ENCODE measurements around the gene VOPP1. TPM values are rescaled to one million over a fixed set of nuclear protein-coding genes. Genes with fewer than 3 reads are reported as not detected.
"Not testable (repeated sequence)": the region's sequence is repeated elsewhere in the genome, so short reads cannot be mapped to it uniquely, and the experiment has no call there.

The VOPP1 gene
- total and polyA plus RNA-seq, 2 of the 13 experiments (the other 11 are each of a cell fraction or from before 2014, with no cell fraction given): 21.8 to 55.3 TPM

DNA sequence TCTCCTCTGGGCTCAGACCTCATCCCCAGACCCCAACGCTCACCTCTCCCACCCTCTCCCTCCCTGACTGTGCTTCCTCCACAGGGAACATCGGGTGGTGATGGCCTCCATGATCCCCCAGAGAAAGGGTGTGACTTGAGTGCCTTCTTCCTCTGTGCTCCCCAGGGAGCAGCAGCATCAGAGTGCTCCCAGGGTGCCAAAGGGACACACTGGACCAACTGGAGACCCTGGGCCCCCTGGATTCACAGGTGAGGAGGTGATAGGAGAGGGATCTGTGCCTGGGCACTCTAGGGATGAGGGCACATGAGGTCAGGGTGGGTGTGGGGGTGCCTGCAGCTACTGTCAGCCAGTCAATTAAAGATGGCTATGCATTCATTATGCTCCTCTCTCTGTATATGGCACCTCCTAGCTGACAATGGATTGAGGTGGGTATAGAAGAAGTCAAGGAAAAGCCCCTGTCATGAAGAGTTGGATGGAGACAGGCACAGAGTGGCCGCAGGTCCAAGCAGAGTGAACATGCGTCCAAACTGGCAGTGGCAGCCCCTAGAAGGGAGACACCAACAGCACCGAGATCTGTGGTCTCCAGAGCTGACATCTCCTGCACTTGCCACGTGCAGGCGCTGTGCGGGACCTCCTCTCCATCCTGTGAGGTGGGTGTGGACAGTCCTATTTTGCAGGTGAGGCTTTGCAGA, 15.5 kb upstream of the VOPP1 start:
- H3K36me3 ChIP-seq (replicated peaks in 1 of 2; ENCODE audit: control insufficient read depth in 1 of 2, insufficient read depth in 2 of 2, low read length in 2 of 2): no peaks in the 10 kb centered on the region
- peaks cover 0 to 14% of the 10 kb centered on the region in 2 experiments; a peak in 2 of 5 replicates for H3K27me3 ChIP-seq (ENCODE audit: control insufficient read depth in 1 of 2, insufficient read depth in 2 of 2, low read length in 2 of 2)
- ChIA-PET CTCF (ENCODE audit: low intra/inter-chr PET ratio, low total read pairs) (no interaction called here), POLR2A (no interaction called here)
- H3K9ac ChIP-seq (ENCODE audit: insufficient read depth, low read depth, low read length): no peak overlapping the region
- H3K4me3 ChIP-seq (replicated peaks in 1 of 3; ENCODE audit: insufficient read depth in 1 of 3, low read depth in 2 of 3, low read length in 3 of 3): no peak overlapping the region
- no peaks in the 10 kb centered on the region for H4K20me1 ChIP-seq (ENCODE audit: insufficient read depth, low read length)
- no peaks in the 10 kb centered on the region for H3K79me2 ChIP-seq (ENCODE audit: insufficient read depth, low read length)
- 17% methylated on average over 8 of the region's 8 CpGs for WGBS (ENCODE audit: low lambda C conversion rate)
- H2AFZ ChIP-seq (ENCODE audit: low read length): no peak overlapping the region
- no peaks in the 10 kb centered on the region for H3K9me3 ChIP-seq (ENCODE audit: low read length)
- no peak overlapping the region for H3K4me2 ChIP-seq (ENCODE audit: low read depth, low read length)
- TF ChIP-seq NR3C1 (CRISPR knock-in tag; IDR thresholded peaks at IDR 0.05) (no peak), GATAD2A (CRISPR knock-in tag; IDR thresholded peaks at IDR 0.05) (no peak), YEATS2 (CRISPR knock-in tag; IDR thresholded peaks at IDR 0.05; ENCODE audit: borderline replicate concordance) (no peak), ZFY (CRISPR knock-in tag; IDR thresholded peaks at IDR 0.05) (no peak), AGO1 (IDR thresholded peaks at IDR 0.05; ENCODE audit: low read depth, low read length, poor library complexity, severe bottlenecking) (no peak), CAMTA2 (CRISPR knock-in tag; IDR thresholded peaks at IDR 0.05; ENCODE audit: borderline replicate concordance) (no peak)
- TF ChIP-seq, protein P1, sequence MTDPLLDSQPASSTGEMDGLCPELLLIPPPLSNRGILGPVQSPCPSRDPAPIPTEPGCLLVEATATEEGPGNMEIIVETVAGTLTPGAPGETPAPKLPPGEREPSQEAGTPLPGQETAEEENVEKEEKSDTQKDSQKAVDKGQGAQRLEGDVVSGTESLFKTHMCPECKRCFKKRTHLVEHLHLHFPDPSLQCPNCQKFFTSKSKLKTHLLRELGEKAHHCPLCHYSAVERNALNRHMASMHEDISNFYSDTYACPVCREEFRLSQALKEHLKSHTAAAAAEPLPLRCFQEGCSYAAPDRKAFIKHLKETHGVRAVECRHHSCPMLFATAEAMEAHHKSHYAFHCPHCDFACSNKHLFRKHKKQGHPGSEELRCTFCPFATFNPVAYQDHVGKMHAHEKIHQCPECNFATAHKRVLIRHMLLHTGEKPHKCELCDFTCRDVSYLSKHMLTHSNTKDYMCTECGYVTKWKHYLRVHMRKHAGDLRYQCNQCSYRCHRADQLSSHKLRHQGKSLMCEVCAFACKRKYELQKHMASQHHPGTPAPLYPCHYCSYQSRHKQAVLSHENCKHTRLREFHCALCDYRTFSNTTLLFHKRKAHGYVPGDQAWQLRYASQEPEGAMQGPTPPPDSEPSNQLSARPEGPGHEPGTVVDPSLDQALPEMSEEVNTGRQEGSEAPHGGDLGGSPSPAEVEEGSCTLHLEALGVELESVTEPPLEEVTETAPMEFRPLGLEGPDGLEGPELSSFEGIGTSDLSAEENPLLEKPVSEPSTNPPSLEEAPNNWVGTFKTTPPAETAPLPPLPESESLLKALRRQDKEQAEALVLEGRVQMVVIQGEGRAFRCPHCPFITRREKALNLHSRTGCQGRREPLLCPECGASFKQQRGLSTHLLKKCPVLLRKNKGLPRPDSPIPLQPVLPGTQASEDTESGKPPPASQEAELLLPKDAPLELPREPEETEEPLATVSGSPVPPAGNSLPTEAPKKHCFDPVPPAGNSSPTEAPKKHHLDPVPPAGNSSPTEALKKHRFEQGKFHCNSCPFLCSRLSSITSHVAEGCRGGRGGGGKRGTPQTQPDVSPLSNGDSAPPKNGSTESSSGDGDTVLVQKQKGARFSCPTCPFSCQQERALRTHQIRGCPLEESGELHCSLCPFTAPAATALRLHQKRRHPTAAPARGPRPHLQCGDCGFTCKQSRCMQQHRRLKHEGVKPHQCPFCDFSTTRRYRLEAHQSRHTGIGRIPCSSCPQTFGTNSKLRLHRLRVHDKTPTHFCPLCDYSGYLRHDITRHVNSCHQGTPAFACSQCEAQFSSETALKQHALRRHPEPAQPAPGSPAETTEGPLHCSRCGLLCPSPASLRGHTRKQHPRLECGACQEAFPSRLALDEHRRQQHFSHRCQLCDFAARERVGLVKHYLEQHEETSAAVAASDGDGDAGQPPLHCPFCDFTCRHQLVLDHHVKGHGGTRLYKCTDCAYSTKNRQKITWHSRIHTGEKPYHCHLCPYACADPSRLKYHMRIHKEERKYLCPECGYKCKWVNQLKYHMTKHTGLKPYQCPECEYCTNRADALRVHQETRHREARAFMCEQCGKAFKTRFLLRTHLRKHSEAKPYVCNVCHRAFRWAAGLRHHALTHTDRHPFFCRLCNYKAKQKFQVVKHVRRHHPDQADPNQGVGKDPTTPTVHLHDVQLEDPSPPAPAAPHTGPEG (CRISPR knock-in tag; IDR thresholded peaks at IDR 0.05): no peak
- TF ChIP-seq, protein P2, sequence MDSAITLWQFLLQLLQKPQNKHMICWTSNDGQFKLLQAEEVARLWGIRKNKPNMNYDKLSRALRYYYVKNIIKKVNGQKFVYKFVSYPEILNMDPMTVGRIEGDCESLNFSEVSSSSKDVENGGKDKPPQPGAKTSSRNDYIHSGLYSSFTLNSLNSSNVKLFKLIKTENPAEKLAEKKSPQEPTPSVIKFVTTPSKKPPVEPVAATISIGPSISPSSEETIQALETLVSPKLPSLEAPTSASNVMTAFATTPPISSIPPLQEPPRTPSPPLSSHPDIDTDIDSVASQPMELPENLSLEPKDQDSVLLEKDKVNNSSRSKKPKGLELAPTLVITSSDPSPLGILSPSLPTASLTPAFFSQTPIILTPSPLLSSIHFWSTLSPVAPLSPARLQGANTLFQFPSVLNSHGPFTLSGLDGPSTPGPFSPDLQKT (CRISPR knock-in tag; IDR thresholded peaks at IDR 0.05; ENCODE audit: borderline replicate concordance): no peak
- in situ Hi-C loops (cut with HindIII; ENCODE audit: extremely low pct_ligation_motif_present, low pct_unique_long_range_greater_than_20kb): no loop called here
- intact Hi-C loops (cut with micrococcal nuclease; ENCODE audit: unreplicated experiment): no loop called here
- BruUV-seq (replicated peaks): no TSS peak
- H3K27ac ChIP-seq (ENCODE audit: extremely low read length, insufficient read depth, low read length): no peak overlapping the region
- peaks cover 6% of the 10 kb centered on the region; the same call in 1 of the 2 replicates for H3K4me1 ChIP-seq (ENCODE audit: insufficient read depth, low read length)
- ATAC-seq (peak; percentile 34), DNase-seq (ENCODE audit: low spot score) (no peak), FAIRE-seq (no peak)

DNA sequence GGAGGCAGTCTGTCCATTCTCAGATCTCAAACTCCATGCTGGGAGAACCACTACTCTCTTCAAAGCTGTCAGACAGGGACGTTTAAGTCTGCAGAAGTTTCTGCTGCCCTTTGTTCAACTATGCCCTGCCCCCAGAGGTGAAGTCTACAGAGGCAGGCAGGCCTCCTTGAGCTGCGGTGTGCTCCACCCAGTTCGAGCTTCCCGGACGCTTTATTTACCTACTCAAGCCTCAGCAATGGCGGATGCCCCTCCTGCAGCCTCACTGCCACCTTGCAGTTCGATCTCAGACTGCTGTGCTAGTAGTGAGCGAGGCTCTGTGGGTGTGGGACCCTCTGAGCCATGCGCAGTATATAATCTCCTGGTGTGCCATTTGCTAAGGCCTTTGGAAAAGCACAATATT, 10.4 kb upstream of the VOPP1 start:
- H3K4me2 ChIP-seq (ENCODE audit: low read depth, low read length); CTCF ChIA-PET (ENCODE audit: low intra/inter-chr PET ratio, low total read pairs): not testable (repeated sequence)

More for the DNA sequence above, 10.4 kb upstream of the VOPP1 start:
- H3K27ac ChIP-seq (ENCODE audit: extremely low read length, insufficient read depth, low read length); intact Hi-C loops (cut with micrococcal nuclease; ENCODE audit: unreplicated experiment); H3K27me3 ChIP-seq (ENCODE audit: control insufficient read depth in 1 of 2, insufficient read depth in 2 of 2, low read length in 2 of 2); BruUV-seq (replicated peaks); in situ Hi-C loops (cut with HindIII; ENCODE audit: extremely low pct_ligation_motif_present, low pct_unique_long_range_greater_than_20kb); DNase-seq (ENCODE audit: low spot score); H3K9ac ChIP-seq (ENCODE audit: insufficient read depth, low read depth, low read length); FAIRE-seq; H3K36me3 ChIP-seq (replicated peaks in 1 of 2; ENCODE audit: control insufficient read depth in 1 of 2, insufficient read depth in 2 of 2, low read length in 2 of 2); H3K79me2 ChIP-seq (ENCODE audit: insufficient read depth, low read length); H3K4me1 ChIP-seq (ENCODE audit: insufficient read depth, low read length); H4K20me1 ChIP-seq (ENCODE audit: insufficient read depth, low read length); H3K9me3 ChIP-seq (ENCODE audit: low read length); H2AFZ ChIP-seq (ENCODE audit: low read length); H3K4me3 ChIP-seq (replicated peaks in 1 of 3; ENCODE audit: insufficient read depth in 1 of 3, low read depth in 2 of 3, low read length in 3 of 3); ATAC-seq: not testable (repeated sequence)
- POLR2A ChIA-PET: interaction anchor here (1.3 kb wide), 1 partner anchor 9 kb away, joined by 3 read pairs; no protein-coding TSS in a partner anchor
- 21% methylated on average over 9 of the region's 9 CpGs for WGBS (ENCODE audit: low lambda C conversion rate)

Data from HepG2 (cell line).